ENCODE measurements around the gene SLC17A9. TPM values are rescaled to one million over a fixed set of nuclear protein-coding genes. Genes with fewer than 3 reads are reported as not detected.
A peak's percentile ranks its signal among the peaks of the same experiment; 100 is the strongest.

Gene SLC17A9
- total RNA-seq, 1 experiment from 2014 or later, result 0.28 TPM

GRCh38 chr20:63017076-63017825 is 64.7 kb downstream of the SLC17A9 start:
- Histone ChIP-seq H3K27ac (ENCODE audit: low read length) (no peak overlapping the region), H3K36me3 (ENCODE audit: control insufficient read depth, insufficient read depth, low read length) (no peaks in the 10 kb centered on the region), H3K4me3 (ENCODE audit: low read depth in 2 of 2, low read length in 2 of 2) (no peak overlapping the region), H3K4me1 (ENCODE audit: control insufficient read depth, insufficient read depth, low read length) (no peaks in the 10 kb centered on the region), H3K9me3 (ENCODE audit: control insufficient read depth, insufficient read depth, low read depth, low read length) (peaks cover 8% of the 10 kb centered on the region), H3K27me3 (ENCODE audit: control insufficient read depth, insufficient read depth, low read length) (no peaks in the 10 kb centered on the region)
- intact Hi-C loops (cut with micrococcal nuclease; ENCODE audit: unreplicated experiment) (no loop called here), in situ Hi-C loops (cut with HindIII; ENCODE audit: low pct_unique_long_range_greater_than_20kb, low sequenced_read_pairs) (no loop called here)
- no peak for DNase-seq (ENCODE audit: low read depth, low spot score)
- BruUV-seq (replicated peaks), result no TSS peak
- TF ChIP-seq SIN3A (IDR thresholded peaks at IDR 0.05; ENCODE audit: borderline replicate concordance, insufficient read depth, low read depth, low read length), result no peak
- TF ChIP-seq, protein P1, sequence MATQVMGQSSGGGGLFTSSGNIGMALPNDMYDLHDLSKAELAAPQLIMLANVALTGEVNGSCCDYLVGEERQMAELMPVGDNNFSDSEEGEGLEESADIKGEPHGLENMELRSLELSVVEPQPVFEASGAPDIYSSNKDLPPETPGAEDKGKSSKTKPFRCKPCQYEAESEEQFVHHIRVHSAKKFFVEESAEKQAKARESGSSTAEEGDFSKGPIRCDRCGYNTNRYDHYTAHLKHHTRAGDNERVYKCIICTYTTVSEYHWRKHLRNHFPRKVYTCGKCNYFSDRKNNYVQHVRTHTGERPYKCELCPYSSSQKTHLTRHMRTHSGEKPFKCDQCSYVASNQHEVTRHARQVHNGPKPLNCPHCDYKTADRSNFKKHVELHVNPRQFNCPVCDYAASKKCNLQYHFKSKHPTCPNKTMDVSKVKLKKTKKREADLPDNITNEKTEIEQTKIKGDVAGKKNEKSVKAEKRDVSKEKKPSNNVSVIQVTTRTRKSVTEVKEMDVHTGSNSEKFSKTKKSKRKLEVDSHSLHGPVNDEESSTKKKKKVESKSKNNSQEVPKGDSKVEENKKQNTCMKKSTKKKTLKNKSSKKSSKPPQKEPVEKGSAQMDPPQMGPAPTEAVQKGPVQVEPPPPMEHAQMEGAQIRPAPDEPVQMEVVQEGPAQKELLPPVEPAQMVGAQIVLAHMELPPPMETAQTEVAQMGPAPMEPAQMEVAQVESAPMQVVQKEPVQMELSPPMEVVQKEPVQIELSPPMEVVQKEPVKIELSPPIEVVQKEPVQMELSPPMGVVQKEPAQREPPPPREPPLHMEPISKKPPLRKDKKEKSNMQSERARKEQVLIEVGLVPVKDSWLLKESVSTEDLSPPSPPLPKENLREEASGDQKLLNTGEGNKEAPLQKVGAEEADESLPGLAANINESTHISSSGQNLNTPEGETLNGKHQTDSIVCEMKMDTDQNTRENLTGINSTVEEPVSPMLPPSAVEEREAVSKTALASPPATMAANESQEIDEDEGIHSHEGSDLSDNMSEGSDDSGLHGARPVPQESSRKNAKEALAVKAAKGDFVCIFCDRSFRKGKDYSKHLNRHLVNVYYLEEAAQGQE (IDR thresholded peaks at IDR 0.05; ENCODE audit: insufficient read depth in 1 of 2, low read depth in 2 of 2, low read length in 1 of 2), result no peak
- TF ChIP-seq CTCF (IDR thresholded peaks at IDR 0.05), result no peak
- no peak for TF ChIP-seq POLR2AphosphoS5 (IDR thresholded peaks at IDR 0.05; ENCODE audit: low read depth, low read length)
- no peak for TF ChIP-seq TCF7L2 (IDR thresholded peaks at IDR 0.05; ENCODE audit: low read depth, low read length)
- peak; percentile 24; the same call in 1 of the 2 replicates for ATAC-seq
- POLR2A ChIA-PET, result no interaction called here
- CTCF ChIA-PET, result no interaction called here

DNA sequence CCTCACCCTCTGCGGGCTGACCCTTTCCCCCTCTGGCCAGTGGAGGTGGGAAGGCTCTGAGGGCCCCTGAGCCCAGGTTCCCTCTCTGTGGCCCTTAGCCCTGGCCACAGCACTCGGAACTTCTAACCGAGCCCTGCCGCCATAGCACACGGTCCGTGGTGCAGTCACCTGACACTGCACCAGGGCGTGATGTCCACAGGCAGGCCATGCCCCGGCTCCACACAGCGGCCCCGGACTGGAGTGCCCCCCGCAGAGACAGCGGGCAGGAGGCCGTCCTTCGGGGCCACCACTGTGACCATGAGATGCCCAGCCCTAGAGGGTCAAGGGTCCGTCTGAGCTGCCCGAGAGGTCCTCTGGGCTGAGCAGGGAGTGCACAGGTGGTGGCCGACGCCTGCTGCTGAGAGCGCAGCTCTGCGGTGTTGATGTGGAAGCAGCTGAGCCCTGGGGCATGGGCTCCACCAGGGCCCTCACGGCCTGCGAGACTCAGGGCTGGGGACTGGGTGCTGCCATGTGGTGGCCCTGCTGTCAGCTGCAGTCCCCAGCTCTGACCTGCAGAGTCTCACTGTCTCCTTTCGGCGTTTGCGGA is 65.4 kb downstream of the SLC17A9 start:
- intact Hi-C loops (cut with micrococcal nuclease; ENCODE audit: unreplicated experiment), result no loop called here
- DNase-seq (ENCODE audit: low read depth, low spot score) (no peak), ATAC-seq (peak; percentile 50)
- H3K36me3 ChIP-seq (ENCODE audit: control insufficient read depth, insufficient read depth, low read length), result no peaks in the 10 kb centered on the region
- no peaks in the 10 kb centered on the region for H3K4me1 ChIP-seq (ENCODE audit: control insufficient read depth, insufficient read depth, low read length)
- POLR2A ChIA-PET, result no interaction called here
- TF ChIP-seq TCF7L2 (IDR thresholded peaks at IDR 0.05; ENCODE audit: low read depth, low read length) (no peak), POLR2AphosphoS5 (IDR thresholded peaks at IDR 0.05; ENCODE audit: low read depth, low read length) (no peak), SIN3A (IDR thresholded peaks at IDR 0.05; ENCODE audit: borderline replicate concordance, insufficient read depth, low read depth, low read length) (no peak), CTCF (IDR thresholded peaks at IDR 0.05) (no peak)
- TF ChIP-seq, protein P1 (IDR thresholded peaks at IDR 0.05; ENCODE audit: insufficient read depth in 1 of 2, low read depth in 2 of 2, low read length in 1 of 2), result no peak
- in situ Hi-C loops (cut with HindIII; ENCODE audit: low pct_unique_long_range_greater_than_20kb, low sequenced_read_pairs), result no loop called here
- CTCF ChIA-PET, result no interaction called here
- no peak overlapping the region for H3K27ac ChIP-seq (ENCODE audit: low read length)
- no peak overlapping the region for H3K4me3 ChIP-seq (ENCODE audit: low read depth in 2 of 2, low read length in 2 of 2)
- no TSS peak for BruUV-seq (replicated peaks)
- H3K27me3 ChIP-seq (ENCODE audit: control insufficient read depth, insufficient read depth, low read length), result no peaks in the 10 kb centered on the region; the same call in 1 of the 2 replicates
- H3K9me3 ChIP-seq (ENCODE audit: control insufficient read depth, insufficient read depth, low read depth, low read length), result peaks cover 6% of the 10 kb centered on the region

All from Panc1 (cell line).